SK-N-SH (cell line): ENCODE data around the gene HEXIM1.

Experiments used
- CTCF ChIP-seq: fragments of 200-600 bp; sonication (generic); IDR thresholded peaks from 2 replicates; pipeline ENCODE4 v1.6.1; 2017; ENCODE audit warnings: antibody characterized with exemption, mild to moderate bottlenecking, moderate library complexity
- EZH2phosphoT487 ChIP-seq: fragments of 200-600 bp; sonication (generic); IDR thresholded peaks from 2 replicates; pipeline ENCODE4 v1.6.1; 2017; ENCODE audit warnings: low read depth, mixed run types, mild to moderate bottlenecking, antibody characterized with exemption, moderate library complexity, borderline replicate concordance
- FOSL2 ChIP-seq: IDR thresholded peaks from 2 replicates; pipeline ENCODE4 v1.4.0; 2012; ENCODE audit warnings: low read depth, mild to moderate bottlenecking, moderate library complexity, borderline replicate concordance
- MXI1 ChIP-seq: IDR thresholded peaks from 2 replicates; pipeline ENCODE4 v1.6.1; 2012; ENCODE audit warnings: mild to moderate bottlenecking, low read depth, low read length, improper control_type of control experiment
- NRF1 ChIP-seq: IDR thresholded peaks from 2 replicates; pipeline ENCODE4 v1.6.1; 2012; ENCODE audit warnings: low read depth, mild to moderate bottlenecking, low read length
- POLR2AphosphoS5 ChIP-seq: IDR thresholded peaks from 2 replicates; pipeline ENCODE4 v1.6.1; 2012; ENCODE audit warnings: low read depth, low read length
- REST ChIP-seq: IDR thresholded peaks from 2 replicates; pipeline ENCODE4 v1.6.1; 2012; ENCODE audit warnings: mild to moderate bottlenecking, low read depth, low read length, moderate library complexity
- RFX5 ChIP-seq: IDR thresholded peaks from 2 replicates; pipeline ENCODE4 v1.6.1; 2012; ENCODE audit warnings: mild to moderate bottlenecking, improper control_type of control experiment, low read length
- RXRA ChIP-seq: IDR thresholded peaks from 2 replicates; pipeline ENCODE4 v1.4.0; 2012; ENCODE audit warnings: low read depth, mild to moderate bottlenecking, borderline replicate concordance
- USF2 ChIP-seq: fragments of 150-350 bp; IDR thresholded peaks from 2 replicates; pipeline ENCODE4 v1.6.1; 2017; ENCODE audit warnings: antibody characterized with exemption, low read length, low read depth, borderline replicate concordance
- YY1 ChIP-seq: IDR thresholded peaks from 2 replicates; pipeline ENCODE4 v1.4.0; 2012; ENCODE audit warnings: low read depth, mild to moderate bottlenecking

- no peak for TF ChIP-seq CTCF
- no peak for TF ChIP-seq MXI1
- no peak for TF ChIP-seq USF2
- no peak for TF ChIP-seq NRF1
- no peak for TF ChIP-seq YY1
- no peak for TF ChIP-seq REST
- no peak for TF ChIP-seq POLR2AphosphoS5
- TF ChIP-seq EZH2phosphoT487, result no peak
- TF ChIP-seq RXRA, result no peak
- TF ChIP-seq RFX5, result no peak
- TF ChIP-seq FOSL2, result no peak
These were observed 42.4 kb downstream of the HEXIM1 start for GRCh38 chr17:45190503-45191255.
